Neuron (in vitro differentiated cells): ENCODE data around the gene AWAT1.
"Not testable (repeated sequence)": the region's sequence is repeated elsewhere in the genome, so short reads cannot be mapped to it uniquely, and the experiment has no call there.

Experiments used
- H2AFZ ChIP-seq: one replicate; pipeline ENCODE4 v1.6.1; 2013; ENCODE audit warnings: low read depth, mild to moderate bottlenecking, inconsistent platforms, low read length, moderate library complexity
- H3K27me3 ChIP-seq: one replicate; pipeline ENCODE4 v1.6.1; 2013; ENCODE audit warnings: low read length; ENCODE audit not compliant: insufficient read depth
- H3K36me3 ChIP-seq: one replicate; pipeline ENCODE4 v1.6.1; 2013; ENCODE audit warnings: low read length; ENCODE audit not compliant: insufficient read depth
- H3K4me1 ChIP-seq: one replicate; pipeline ENCODE4 v1.6.1; 2013; ENCODE audit warnings: low read length; ENCODE audit not compliant: insufficient read depth
- H3K4me3 ChIP-seq: 2 replicates; pipeline ENCODE4 v1.5.1; 2013; ENCODE audit warnings: mild to moderate bottlenecking, low read length, moderate library complexity
- H3K9me3 ChIP-seq: one replicate; pipeline ENCODE4 v1.6.1; 2013; ENCODE audit warnings: low read length

AWAT1 gene

DNA sequence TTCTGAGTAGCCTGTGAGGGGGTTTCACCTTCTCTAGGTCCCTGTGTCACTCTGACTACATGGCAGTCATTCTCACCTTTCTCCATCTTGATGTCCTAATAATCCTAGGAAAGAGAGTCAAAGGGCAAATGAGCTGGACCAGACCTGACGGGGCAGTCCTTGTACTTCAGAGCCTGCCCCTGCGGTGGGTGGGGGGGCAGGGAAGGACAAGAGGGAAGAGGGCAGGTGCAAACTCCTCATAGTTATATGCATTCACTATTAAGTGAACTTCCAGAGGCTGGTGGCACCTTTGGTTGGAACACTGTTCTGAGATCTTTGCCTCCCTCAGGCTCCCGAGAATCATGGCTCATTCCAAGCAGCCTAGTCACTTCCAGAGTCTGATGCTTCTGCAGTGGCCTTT is at the start of gene AWAT1:
Gene AWAT1 (plus strand): TSS at position 301 of the 400 bp plus-strand sequence. CDS start 41 bp downstream, at position 342.
- peaks cover 5% of the 10 kb centered on the region for H3K27me3 ChIP-seq
- no peaks in the 10 kb centered on the region for H3K36me3 ChIP-seq
- no peaks in the 10 kb centered on the region for H3K9me3 ChIP-seq
- H3K4me1 ChIP-seq = no peaks in the 10 kb centered on the region
- H2AFZ ChIP-seq = no peak within 1 kb of the TSS
- H3K4me3 ChIP-seq = no peak within 1 kb of the TSS

DNA sequence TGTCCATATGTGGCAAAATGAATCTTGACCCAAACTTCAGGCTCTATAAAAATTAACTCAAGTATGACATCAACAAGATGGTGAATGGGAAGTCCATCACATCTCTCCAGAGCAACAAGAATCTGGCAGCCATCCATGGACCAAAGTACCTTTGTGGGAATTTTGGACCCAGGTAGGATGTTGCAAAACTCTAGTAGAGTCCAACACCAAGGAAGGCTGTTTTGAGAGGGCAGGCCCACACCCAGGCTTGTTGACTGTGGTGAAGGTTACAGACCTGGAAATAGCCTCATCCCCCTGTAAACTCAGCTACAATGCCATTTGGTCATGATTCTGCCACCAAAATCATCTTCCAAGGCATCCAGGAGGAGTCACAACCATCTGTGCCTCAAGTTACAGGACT is 44.2 kb upstream of the AWAT1 start:
- H3K36me3 ChIP-seq = no peaks in the 10 kb centered on the region
- no peaks in the 10 kb centered on the region for H3K4me1 ChIP-seq
- H3K4me3 ChIP-seq = no peak overlapping the region
- peaks cover 3% of the 10 kb centered on the region for H3K27me3 ChIP-seq
- no peaks in the 10 kb centered on the region for H3K9me3 ChIP-seq
- H2AFZ ChIP-seq = no peak overlapping the region

DNA sequence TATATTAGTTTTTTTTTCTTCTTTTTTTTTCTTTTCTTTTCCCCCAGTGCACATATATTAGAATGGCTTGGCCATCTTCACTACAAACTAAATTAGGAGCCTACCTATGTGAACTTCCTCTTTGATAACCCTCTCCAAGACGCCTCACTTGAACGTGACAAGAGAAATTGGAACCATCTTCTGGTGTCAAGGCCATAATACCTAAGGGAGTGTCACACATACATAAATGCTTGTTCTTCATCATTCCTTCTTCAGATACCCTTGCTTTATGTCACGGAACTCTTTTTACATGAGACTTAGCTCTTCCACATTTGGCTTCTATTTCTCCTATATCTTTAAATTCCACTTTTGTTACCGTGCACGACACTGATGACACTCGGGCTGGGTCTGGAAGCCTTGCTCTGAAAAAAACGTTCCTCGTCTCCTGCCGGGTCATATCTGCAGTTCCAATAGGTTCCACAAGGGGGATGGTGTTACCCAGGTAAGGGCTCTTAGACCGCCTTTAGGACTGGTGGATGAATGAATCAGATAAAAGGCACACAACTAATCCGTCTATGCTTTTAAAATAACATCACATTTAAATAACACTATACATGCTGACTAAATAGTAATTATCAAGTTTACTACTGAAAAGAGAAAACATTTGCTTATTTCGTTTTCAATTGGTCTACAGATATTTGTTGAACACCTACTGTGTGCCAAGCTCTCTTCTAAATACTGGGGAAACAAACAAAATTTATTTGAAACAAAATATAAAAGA is 37.3 kb upstream of the AWAT1 start:
- Histone ChIP-seq H3K36me3 (no peaks in the 10 kb centered on the region), H2AFZ (no peak overlapping the region), H3K4me3 (no peak overlapping the region), H3K27me3 (no peaks in the 10 kb centered on the region), H3K4me1 (no peaks in the 10 kb centered on the region), H3K9me3 (no peaks in the 10 kb centered on the region)

DNA sequence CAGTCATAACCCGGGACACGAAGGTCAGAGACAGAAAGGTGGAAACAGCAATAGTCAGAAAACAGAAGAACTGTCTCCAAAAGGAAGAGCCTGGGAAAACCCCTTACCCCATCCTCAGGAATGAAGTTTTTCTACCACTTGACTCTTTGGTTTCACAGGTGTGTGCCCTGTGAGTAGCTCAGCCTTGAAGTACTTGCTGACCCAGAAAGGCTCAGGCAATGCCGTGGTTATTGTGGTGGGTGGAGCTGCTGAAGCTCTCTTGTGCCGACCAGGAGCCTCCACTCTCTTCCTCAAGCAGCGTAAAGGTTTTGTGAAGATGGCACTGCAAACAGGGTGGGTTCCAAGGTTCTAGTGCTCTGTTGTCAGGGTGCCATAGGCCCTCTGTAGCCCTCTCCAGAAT is 32.7 kb upstream of the AWAT1 start:
- H3K4me1 ChIP-seq = no peaks in the 10 kb centered on the region
- H3K9me3 ChIP-seq = no peaks in the 10 kb centered on the region
- H3K27me3 ChIP-seq = peaks cover 4% of the 10 kb centered on the region
- H3K36me3 ChIP-seq = no peaks in the 10 kb centered on the region
- H3K4me3 ChIP-seq = no peak overlapping the region
- no peak overlapping the region for H2AFZ ChIP-seq

DNA sequence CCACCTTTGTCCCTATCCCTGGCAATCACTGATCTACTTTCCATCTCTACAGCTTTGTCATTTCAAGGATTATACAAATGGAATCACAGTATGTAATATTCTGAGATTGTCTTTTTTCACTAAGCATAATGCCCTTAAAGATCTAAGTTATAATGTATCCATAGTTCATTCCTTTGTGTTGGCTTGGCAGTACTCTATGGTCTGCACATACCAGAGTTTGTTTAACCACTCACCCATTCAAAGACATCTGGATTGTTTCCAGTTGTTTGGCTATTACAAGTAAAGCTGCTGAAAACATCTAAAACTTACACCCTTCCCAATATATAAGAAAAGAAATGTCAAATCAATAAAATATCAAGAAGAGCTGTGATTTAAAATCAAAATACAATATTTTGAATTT is 26.0 kb upstream of the AWAT1 start:
- no peaks in the 10 kb centered on the region for H3K9me3 ChIP-seq
- H2AFZ ChIP-seq = no peak overlapping the region
- H3K4me3 ChIP-seq = no peak overlapping the region
- H3K36me3 ChIP-seq = no peaks in the 10 kb centered on the region
- H3K27me3 ChIP-seq = no peaks in the 10 kb centered on the region
- no peaks in the 10 kb centered on the region for H3K4me1 ChIP-seq

DNA sequence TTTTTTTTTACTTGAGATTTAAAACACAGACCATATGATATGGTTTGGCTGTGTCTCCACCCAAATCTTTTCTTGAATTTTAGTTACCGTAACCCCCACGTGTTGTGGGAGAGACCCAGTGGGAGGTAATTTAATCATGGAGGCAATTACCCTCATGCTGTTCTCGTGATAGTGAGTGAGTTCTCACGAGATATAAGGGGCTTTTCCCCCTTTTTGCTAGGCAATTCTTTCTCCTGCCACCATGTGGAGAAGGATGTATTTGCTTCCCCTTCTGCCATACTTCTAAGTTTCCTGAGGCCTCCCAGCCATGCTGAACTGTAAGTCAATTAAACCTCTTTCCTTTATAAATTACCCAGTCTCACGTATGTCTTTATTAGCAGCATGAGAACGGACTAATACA is 24.9 kb upstream of the AWAT1 start:
- not testable (repeated sequence) for H3K36me3 ChIP-seq, H3K27me3 ChIP-seq, H3K4me3 ChIP-seq, H3K4me1 ChIP-seq, H2AFZ ChIP-seq, H3K9me3 ChIP-seq

DNA sequence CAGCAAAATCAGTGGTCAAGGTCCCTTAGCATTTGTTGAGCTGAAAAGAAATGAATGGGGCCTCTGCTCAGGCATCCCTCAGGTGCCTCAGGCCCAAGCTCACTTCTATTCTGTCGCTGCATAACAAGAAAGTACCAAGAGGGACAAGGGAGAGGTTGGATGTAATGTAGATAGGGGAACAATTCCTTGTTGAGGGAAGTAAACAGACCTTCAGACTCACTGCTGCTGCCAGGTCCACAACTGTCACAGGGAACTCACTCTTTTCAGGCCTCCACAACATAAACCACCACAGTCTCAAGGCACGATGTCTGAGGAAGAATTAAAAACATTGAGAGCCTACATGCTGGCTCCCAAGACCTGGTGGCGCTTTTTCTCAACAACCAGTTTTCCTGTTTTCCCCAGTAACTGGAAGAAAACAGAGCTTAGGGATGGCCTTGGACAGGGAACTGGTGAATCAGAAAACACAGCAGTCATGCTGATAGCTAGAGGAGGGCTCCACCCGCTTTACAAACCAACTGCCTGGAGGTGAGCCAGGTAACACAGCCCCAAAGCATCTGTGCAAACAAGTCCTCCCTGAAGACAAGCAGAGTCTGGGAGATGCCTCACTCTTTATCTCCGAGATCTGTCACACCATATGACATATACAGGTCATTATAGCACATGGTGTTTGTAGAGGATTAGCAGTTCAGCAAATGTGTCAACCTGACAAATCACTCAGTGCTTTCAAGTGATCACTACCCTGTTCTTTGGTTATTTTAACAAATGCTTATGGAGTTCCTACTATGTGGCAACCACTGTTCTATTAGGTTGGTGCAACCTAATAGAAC is 14.3 kb upstream of the AWAT1 start:
- no peaks in the 10 kb centered on the region for H3K4me1 ChIP-seq
- H2AFZ ChIP-seq = no peak overlapping the region
- H3K9me3 ChIP-seq = peaks cover 2% of the 10 kb centered on the region
- no peak overlapping the region for H3K4me3 ChIP-seq
- H3K36me3 ChIP-seq = no peaks in the 10 kb centered on the region
- H3K27me3 ChIP-seq = peaks cover 3% of the 10 kb centered on the region

DNA sequence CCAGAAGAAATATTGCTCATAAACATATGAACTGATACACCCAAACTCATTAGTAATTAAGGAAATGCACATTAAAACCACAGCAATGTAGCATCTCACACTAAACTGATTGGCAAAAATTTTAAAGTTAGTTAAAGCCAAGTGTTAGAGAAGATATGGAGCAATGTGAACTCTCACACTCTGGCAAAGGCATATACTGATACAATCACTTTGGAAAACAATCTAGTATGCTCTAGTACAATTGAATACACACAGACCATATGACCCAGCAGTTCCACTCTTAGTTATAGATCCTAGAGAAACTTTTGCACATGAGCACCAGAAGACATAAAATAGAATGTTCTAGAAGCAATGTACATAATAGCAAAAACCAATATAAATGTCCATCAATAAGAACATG is 8.4 kb upstream of the AWAT1 start:
- Histone ChIP-seq H3K4me3 (no peak overlapping the region), H3K9me3 (no peaks in the 10 kb centered on the region), H2AFZ (no peak overlapping the region), H3K36me3 (no peaks in the 10 kb centered on the region), H3K4me1 (no peaks in the 10 kb centered on the region), H3K27me3 (peaks cover 3% of the 10 kb centered on the region)

DNA sequence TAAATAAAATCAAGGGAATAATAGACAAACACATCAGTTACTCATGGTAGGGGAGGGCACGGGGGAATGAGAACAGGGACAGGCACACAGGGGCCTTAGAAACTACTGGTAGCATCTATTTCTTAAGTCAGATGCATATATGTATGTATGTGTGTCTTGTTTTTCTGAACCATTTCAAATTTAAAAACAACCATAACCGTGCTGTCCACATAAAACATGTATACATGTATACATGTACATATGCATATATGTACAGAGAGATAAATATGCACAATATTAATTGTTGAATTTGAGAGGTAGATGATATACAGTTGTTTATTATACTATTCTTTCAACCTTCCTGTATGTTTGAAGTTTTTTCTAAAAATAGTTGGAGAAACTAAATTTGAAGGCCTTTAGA is 7.8 kb upstream of the AWAT1 start:
- Histone ChIP-seq H3K36me3 (no peaks in the 10 kb centered on the region), H2AFZ (no peak overlapping the region), H3K27me3 (peaks cover 3% of the 10 kb centered on the region), H3K4me3 (no peak overlapping the region), H3K4me1 (no peaks in the 10 kb centered on the region), H3K9me3 (no peaks in the 10 kb centered on the region)

DNA sequence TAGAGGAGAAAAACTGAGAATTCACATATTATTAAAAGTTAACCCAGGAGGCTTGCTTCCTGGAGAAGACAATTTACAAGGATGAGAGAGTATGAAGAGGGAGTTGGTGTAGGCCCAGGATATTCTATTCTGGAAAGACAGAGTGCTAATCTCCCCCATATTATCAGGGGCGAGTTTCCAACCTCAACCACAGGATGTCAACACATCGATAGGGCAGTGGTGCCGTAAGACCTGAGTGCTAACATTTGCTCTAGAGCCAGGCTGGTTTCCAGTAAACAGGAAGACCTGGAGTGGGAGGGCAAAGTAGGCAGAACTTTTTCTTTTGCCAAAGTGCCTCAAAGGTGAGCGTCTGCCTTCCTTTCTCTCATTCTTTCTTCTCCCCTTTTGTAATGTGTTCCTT is 2.8 kb upstream of the AWAT1 start:
- Histone ChIP-seq H3K9me3 (no peaks in the 10 kb centered on the region), H3K27me3 (no peaks in the 10 kb centered on the region), H3K4me1 (no peaks in the 10 kb centered on the region), H2AFZ (no peak overlapping the region), H3K4me3 (no peak overlapping the region), H3K36me3 (no peaks in the 10 kb centered on the region)

DNA sequence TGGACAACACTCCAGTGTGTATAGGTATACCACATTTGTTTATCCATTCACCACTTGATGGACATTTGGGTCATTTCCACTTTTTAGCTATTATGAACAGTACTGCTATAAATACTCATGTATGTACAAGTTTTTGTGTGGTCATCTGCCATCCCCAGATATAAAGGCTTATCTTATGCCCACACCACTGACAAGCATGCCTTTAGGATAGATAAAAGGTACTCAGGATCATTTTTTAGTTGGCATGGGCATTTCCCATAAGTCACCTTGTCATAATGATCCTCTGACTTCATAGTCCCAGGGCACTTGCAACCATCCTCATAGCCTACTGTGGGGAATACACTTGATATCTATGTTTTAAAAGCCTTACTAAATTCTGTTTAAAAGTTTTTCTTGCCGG is 6.3 kb downstream of the AWAT1 start:
- Histone ChIP-seq H3K4me3 (no peak overlapping the region), H3K9me3 (no peaks in the 10 kb centered on the region), H2AFZ (no peak overlapping the region), H3K4me1 (no peaks in the 10 kb centered on the region), H3K27me3 (peaks cover 7% of the 10 kb centered on the region), H3K36me3 (no peaks in the 10 kb centered on the region)

DNA sequence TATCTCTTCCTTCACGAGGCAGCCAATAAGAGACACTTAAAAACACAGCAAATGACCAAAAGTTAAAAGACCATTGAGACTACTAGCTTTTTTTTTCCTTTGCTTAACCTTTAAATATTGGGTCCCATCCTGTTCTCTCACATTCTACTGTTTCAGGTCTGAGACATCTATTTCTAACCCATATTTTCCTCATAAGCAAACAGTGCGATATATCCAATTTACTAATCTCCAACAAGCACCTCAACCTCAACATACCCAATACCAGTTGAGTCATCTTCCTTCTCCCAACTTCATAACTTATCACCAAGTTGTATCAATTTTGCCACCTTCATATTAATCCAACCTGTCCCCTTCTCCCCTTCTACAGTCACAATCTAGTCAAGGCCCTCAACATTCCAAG is 7.0 kb downstream of the AWAT1 start:
- Histone ChIP-seq H2AFZ (no peak overlapping the region), H3K9me3 (no peaks in the 10 kb centered on the region), H3K27me3 (peaks cover 7% of the 10 kb centered on the region), H3K36me3 (no peaks in the 10 kb centered on the region), H3K4me1 (no peaks in the 10 kb centered on the region), H3K4me3 (no peak overlapping the region)

DNA sequence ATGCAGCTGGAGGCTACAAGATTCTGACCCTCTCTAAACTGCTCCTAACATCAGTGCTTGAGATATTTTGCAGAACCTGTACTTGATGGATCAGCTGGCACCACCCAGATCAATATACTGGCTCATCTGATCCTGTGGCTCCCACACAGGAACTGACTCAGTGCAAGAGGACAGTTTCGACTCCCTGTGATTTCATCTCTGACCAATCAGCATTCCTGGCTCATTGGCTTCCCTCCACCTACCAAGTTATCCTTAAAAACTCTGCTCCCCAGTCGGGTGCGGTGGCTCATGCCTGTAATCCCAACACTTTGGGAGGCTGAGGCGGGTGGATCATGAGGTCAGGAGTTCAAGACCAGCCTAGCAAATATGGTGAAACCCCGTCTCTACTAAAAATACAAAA is 9.1 kb downstream of the AWAT1 start:
- not testable (repeated sequence) for H3K4me3 ChIP-seq, H2AFZ ChIP-seq, H3K4me1 ChIP-seq, H3K27me3 ChIP-seq, H3K9me3 ChIP-seq, H3K36me3 ChIP-seq
